OCI-LY1 (cell line): Measurements from ENCODE around the gene ABCA4.

Experiments used
- H2AFZ ChIP-seq: fragments of 200-600 bp; sonication (generic), shearing (Covaris generic); 2 replicates; pipeline ENCODE4 v1.6.0; 2014; ENCODE audit warnings: antibody characterized with exemption, mild to moderate bottlenecking, low read length
- H3F3A ChIP-seq: fragments of 200-600 bp; sonication (generic), shearing (Covaris generic); 2 replicates; pipeline ENCODE4 v1.6.0; 2014; ENCODE audit warnings: mild to moderate bottlenecking, antibody characterized with exemption, low read length, moderate library complexity; ENCODE audit not compliant: insufficient read depth
- H3K27ac ChIP-seq: fragments of 200-600 bp; sonication (generic); 2 replicates; pipeline ENCODE4 v1.5.1; 2014; ENCODE audit warnings: low read length, mixed run types, mild to moderate bottlenecking, low read depth; ENCODE audit not compliant: poor library complexity, severe bottlenecking
- H3K27me3 ChIP-seq: fragments of 200-600 bp; sonication (generic); 2 replicates; pipeline ENCODE4 v1.6.0; 2014; ENCODE audit warnings: antibody characterized with exemption, mild to moderate bottlenecking, low read length, moderate library complexity; ENCODE audit not compliant: insufficient read depth
- H3K36me3 ChIP-seq: fragments of 200-600 bp; sonication (generic); 2 replicates; pipeline ENCODE4 v1.6.1; 2014; ENCODE audit warnings: mild to moderate bottlenecking, antibody characterized with exemption, low read length, moderate library complexity, mixed read lengths; ENCODE audit not compliant: insufficient read depth
- H3K4me1 ChIP-seq: fragments of 200-600 bp; sonication (generic); 2 replicates; pipeline ENCODE4 v1.5.1; 2014; ENCODE audit warnings: mild to moderate bottlenecking, low read length, moderate library complexity; ENCODE audit not compliant: insufficient read depth, severe bottlenecking
- H3K4me2 ChIP-seq: fragments of 200-600 bp; sonication (generic), shearing (Covaris generic); 2 replicates; pipeline ENCODE4 v1.6.1; 2014; ENCODE audit warnings: low read length
- H3K4me3 ChIP-seq: fragments of 200-600 bp; sonication (generic); 2 replicates; pipeline ENCODE4 v1.5.1; 2014; ENCODE audit warnings: low read length, low read depth, mild to moderate bottlenecking, mixed read lengths; ENCODE audit not compliant: poor library complexity, severe bottlenecking
- H3K79me2 ChIP-seq: fragments of 200-600 bp; shearing (Covaris generic); 2 replicates; pipeline ENCODE4 v1.6.1; 2016; ENCODE audit warnings: mixed run types, low read length, mixed read lengths; ENCODE audit not compliant: insufficient read depth
- H3K9ac ChIP-seq: fragments of 200-600 bp; sonication (generic), shearing (Covaris generic); 2 replicates; pipeline ENCODE4 v1.6.1; 2014; ENCODE audit warnings: mild to moderate bottlenecking, low read length, mixed read lengths
- H3K9me2 ChIP-seq: fragments of 200-600 bp; sonication (generic), shearing (Covaris generic); 2 replicates; pipeline ENCODE4 v1.6.1; 2014; ENCODE audit warnings: low read depth, mild to moderate bottlenecking, low read length, mixed read lengths
- H3K9me3 ChIP-seq: fragments of 200-600 bp; shearing (Covaris generic); 2 replicates; pipeline ENCODE4 v1.6.1; 2014; ENCODE audit warnings: low read length, mixed read lengths
- H4K20me1 ChIP-seq: fragments of 200-600 bp; sonication (generic), shearing (Covaris generic); 2 replicates; pipeline ENCODE4 v1.6.0; 2016; ENCODE audit warnings: mild to moderate bottlenecking, low read length; ENCODE audit not compliant: insufficient read depth
- EZH2 ChIP-seq: fragments of 200-600 bp; sonication (generic), shearing (Covaris generic); IDR thresholded peaks from 2 replicates; pipeline ENCODE4 v1.8.0; 2017; ENCODE audit warnings: borderline replicate concordance, mixed run types, mild to moderate bottlenecking, antibody characterized with exemption, low read length, moderate library complexity, mixed read lengths
- TF ChIP-seq, protein P1 (sequence below): fragments of 200-600 bp; sonication (generic), shearing (Covaris generic); IDR thresholded peaks from 2 replicates; pipeline ENCODE4 v1.5.1; 2017; ENCODE audit warnings: mild to moderate bottlenecking, antibody characterized with exemption, low read length, moderate library complexity, mixed read lengths

The ABCA4 gene

DNA sequence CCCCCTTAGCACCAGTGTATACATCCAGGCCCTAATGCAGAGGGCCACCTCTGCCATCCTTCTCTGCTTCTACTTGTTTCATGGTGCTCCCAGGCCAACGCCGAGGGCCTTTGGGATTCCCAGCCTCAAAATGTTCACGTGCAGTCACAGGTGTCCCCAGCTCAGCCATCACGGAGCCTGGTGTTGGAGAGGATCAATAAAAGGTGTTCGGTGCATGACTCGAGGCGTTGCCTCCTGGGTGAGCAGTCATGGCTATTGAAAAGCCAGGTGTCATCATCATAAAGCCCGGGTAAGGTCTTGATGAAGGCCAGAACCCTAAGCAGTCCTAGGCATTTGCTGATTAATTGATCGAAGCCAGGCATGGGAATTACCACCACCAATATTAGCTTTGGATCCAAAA is 76.1 kb downstream of the ABCA4 start:
- Histone ChIP-seq H3K4me1 (no peaks in the 10 kb centered on the region), H3K9me3 (no peaks in the 10 kb centered on the region), H3K9ac (no peak overlapping the region), H3K27ac (no peak overlapping the region), H2AFZ (no peak overlapping the region), H3F3A (no peaks in the 10 kb centered on the region), H3K4me2 (no peak overlapping the region), H4K20me1 (no peaks in the 10 kb centered on the region), H3K79me2 (no peaks in the 10 kb centered on the region), H3K9me2 (no peaks in the 10 kb centered on the region), H3K36me3 (no peaks in the 10 kb centered on the region), H3K4me3 (no peak overlapping the region), H3K27me3 (no peaks in the 10 kb centered on the region)
- no peak for TF ChIP-seq EZH2
- TF ChIP-seq, protein P1, sequence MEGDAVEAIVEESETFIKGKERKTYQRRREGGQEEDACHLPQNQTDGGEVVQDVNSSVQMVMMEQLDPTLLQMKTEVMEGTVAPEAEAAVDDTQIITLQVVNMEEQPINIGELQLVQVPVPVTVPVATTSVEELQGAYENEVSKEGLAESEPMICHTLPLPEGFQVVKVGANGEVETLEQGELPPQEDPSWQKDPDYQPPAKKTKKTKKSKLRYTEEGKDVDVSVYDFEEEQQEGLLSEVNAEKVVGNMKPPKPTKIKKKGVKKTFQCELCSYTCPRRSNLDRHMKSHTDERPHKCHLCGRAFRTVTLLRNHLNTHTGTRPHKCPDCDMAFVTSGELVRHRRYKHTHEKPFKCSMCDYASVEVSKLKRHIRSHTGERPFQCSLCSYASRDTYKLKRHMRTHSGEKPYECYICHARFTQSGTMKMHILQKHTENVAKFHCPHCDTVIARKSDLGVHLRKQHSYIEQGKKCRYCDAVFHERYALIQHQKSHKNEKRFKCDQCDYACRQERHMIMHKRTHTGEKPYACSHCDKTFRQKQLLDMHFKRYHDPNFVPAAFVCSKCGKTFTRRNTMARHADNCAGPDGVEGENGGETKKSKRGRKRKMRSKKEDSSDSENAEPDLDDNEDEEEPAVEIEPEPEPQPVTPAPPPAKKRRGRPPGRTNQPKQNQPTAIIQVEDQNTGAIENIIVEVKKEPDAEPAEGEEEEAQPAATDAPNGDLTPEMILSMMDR = no peak

DNA sequence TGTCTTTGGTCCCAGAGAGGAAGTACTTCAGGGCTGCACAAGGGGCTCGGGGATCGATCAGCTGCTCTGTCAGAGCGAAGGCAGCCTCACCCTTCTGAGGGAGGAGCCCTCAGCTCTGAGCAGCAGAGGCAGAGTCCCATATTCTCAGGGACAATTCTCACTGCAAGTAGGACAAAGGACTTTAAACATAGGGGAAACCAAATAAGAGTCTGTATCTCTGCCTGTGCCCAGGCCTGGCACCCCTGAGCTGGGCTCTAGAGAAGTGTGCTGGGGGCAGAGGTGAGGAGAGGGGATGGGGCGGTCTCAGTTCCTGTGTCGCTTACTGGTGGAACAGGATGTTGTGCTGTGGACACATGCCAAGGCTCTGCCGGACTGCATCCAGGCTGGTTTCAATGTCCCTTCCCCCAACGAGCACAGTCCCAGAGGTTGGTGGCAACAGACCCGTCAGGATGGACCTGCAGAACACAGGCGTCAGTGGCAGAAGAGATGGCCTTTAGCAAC is 76.6 kb downstream of the ABCA4 start:
- no peak overlapping the region for H3K9ac ChIP-seq
- H4K20me1 ChIP-seq = no peaks in the 10 kb centered on the region
- H3F3A ChIP-seq = no peaks in the 10 kb centered on the region
- no peaks in the 10 kb centered on the region for H3K36me3 ChIP-seq
- no peaks in the 10 kb centered on the region for H3K9me3 ChIP-seq
- H3K27me3 ChIP-seq = no peaks in the 10 kb centered on the region
- H3K4me3 ChIP-seq = no peak overlapping the region
- no peak overlapping the region for H3K4me2 ChIP-seq
- no peak overlapping the region for H3K27ac ChIP-seq
- no peak overlapping the region for H2AFZ ChIP-seq
- no peaks in the 10 kb centered on the region for H3K9me2 ChIP-seq
- no peaks in the 10 kb centered on the region for H3K79me2 ChIP-seq
- TF ChIP-seq EZH2 = no peak
- TF ChIP-seq, protein P1 = no peak
- no peaks in the 10 kb centered on the region for H3K4me1 ChIP-seq

DNA sequence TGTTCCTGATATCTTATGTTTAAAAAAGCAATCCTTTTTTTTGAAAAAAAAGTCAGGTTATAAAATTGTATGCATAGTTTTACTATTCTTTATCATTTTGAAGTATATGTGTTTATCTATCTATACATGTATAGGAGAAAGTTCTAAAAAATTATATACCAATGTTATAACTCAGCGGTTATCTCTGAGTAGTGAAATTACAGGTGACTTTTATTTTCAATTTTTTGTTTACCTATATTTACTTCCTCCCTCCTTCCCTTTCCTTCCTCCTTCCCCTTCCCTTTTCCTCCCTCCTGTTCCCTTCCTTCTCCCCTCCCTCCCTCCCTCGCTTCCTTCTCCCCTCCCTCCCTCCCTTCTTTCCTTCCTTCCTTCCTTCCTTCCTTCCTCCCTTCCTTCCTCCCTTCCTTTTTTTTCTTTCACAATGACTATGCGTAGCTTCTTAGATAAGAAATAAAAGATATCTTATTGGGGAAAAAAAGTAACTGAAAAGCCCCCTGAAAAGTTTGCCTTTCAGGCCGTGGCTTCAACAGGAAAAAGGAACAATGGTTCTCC is 77.1 kb downstream of the ABCA4 start:
- H3F3A ChIP-seq = no peaks in the 10 kb centered on the region
- H4K20me1 ChIP-seq = no peaks in the 10 kb centered on the region
- H3K9ac ChIP-seq = no peak overlapping the region
- no peaks in the 10 kb centered on the region for H3K9me2 ChIP-seq
- H3K27me3 ChIP-seq = no peaks in the 10 kb centered on the region
- H3K27ac ChIP-seq = no peak overlapping the region
- no peaks in the 10 kb centered on the region for H3K9me3 ChIP-seq
- no peaks in the 10 kb centered on the region for H3K36me3 ChIP-seq
- H2AFZ ChIP-seq = no peak overlapping the region
- no peaks in the 10 kb centered on the region for H3K79me2 ChIP-seq
- H3K4me1 ChIP-seq = no peaks in the 10 kb centered on the region
- H3K4me3 ChIP-seq = no peak overlapping the region
- no peak overlapping the region for H3K4me2 ChIP-seq
- TF ChIP-seq, protein P1 = no peak
- TF ChIP-seq EZH2 = no peak
